Measurements from ENCODE around the gene GLP1R. TPM values are rescaled to one million over a fixed set of nuclear protein-coding genes. Genes with fewer than 3 reads are reported as not detected.

The GLP1R gene
- total and polyA plus RNA-seq, 2 of the 13 experiments (the other 11 are each of a cell fraction or from before 2014, with no cell fraction given): not detected

- H3K27me3 ChIP-seq (ENCODE audit: control insufficient read depth in 1 of 2, insufficient read depth in 2 of 2, low read length in 2 of 2): peaks cover 0 to 2% of the 10 kb centered on the region in 2 experiments; a peak in 3 of 5 replicates
- ATAC-seq: no peak
- CTCF ChIA-PET (ENCODE audit: low intra/inter-chr PET ratio, low total read pairs): no interaction called here
- no peak for FAIRE-seq
- intact Hi-C loops (cut with micrococcal nuclease; ENCODE audit: unreplicated experiment): no loop called here
- no peaks in the 10 kb centered on the region for H3K79me2 ChIP-seq (ENCODE audit: insufficient read depth, low read length)
- H3K36me3 ChIP-seq (replicated peaks in 1 of 2; ENCODE audit: control insufficient read depth in 1 of 2, insufficient read depth in 2 of 2, low read length in 2 of 2): no peaks in the 10 kb centered on the region
- 10% methylated on average over 7 of the region's 7 CpGs for WGBS (ENCODE audit: low lambda C conversion rate)
- DNase-seq (ENCODE audit: low spot score): no peak
- TF ChIP-seq PCBP2 (optimal IDR thresholded peaks at IDR 0.05; ENCODE audit: low read depth, low read length, poor library complexity, severe bottlenecking) (no peak), HNRNPK (IDR thresholded peaks at IDR 0.05; ENCODE audit: low read depth, low read length, poor library complexity, severe bottlenecking) (no peak), GABPA (IDR thresholded peaks at IDR 0.05; ENCODE audit: low read depth, low read length) (no peak), GABPA (CRISPR knock-in tag; IDR thresholded peaks at IDR 0.05; ENCODE audit: low read depth) (no peak), ZNF577 (CRISPR knock-in tag; IDR thresholded peaks at IDR 0.05; ENCODE audit: borderline replicate concordance, low read depth) (no peak), NFE2L2 (IDR thresholded peaks at IDR 0.05; ENCODE audit: low read length) (no peak), PAXIP1 (CRISPR knock-in tag; conservative IDR thresholded peaks at IDR 0.05) (no peak)
- H2AFZ ChIP-seq (ENCODE audit: low read length): no peak overlapping the region
- no peak overlapping the region for H3K9ac ChIP-seq (ENCODE audit: insufficient read depth, low read depth, low read length)
- no peak overlapping the region for H3K27ac ChIP-seq (ENCODE audit: extremely low read length, insufficient read depth, low read length)
- in situ Hi-C loops (cut with HindIII; ENCODE audit: extremely low pct_ligation_motif_present, low pct_unique_long_range_greater_than_20kb): no loop called here
- no peak overlapping the region for H3K4me2 ChIP-seq (ENCODE audit: low read depth, low read length)
- H4K20me1 ChIP-seq (ENCODE audit: insufficient read depth, low read length): no peaks in the 10 kb centered on the region
- no peaks in the 10 kb centered on the region for H3K4me1 ChIP-seq (ENCODE audit: insufficient read depth, low read length)
- POLR2A ChIA-PET: no interaction called here
- H3K9me3 ChIP-seq (ENCODE audit: low read length): no peaks in the 10 kb centered on the region
- no peak overlapping the region for H3K4me3 ChIP-seq (replicated peaks in 1 of 3; ENCODE audit: insufficient read depth in 1 of 3, low read depth in 2 of 3, low read length in 3 of 3)
- BruUV-seq (replicated peaks): no TSS peak
These were observed 19.8 kb downstream of the GLP1R start for GRCh38 chr6:39068391-39068790.
